DND-41 (cell line): ENCODE data around the gene DTWD1.

Experiments
- ATAC-seq: fragments of 200-7000 bp; cut with Tn5 transposase; 3 replicates; pipeline ENCODE4 v1.9.1; 2021; ENCODE audit warnings: low read depth; ENCODE audit not compliant: insufficient read depth
- DNase-seq: peaks from one replicate; pipeline ENCODE4 v3.0.0-alpha.2; 2020
- H2AFZ ChIP-seq: 2 replicates; pipeline ENCODE4 v1.6.0; 2012; ENCODE audit warnings: low read depth, low read length
- H3K27ac ChIP-seq: 2 replicates; pipeline ENCODE4 v1.5.1; 2012; ENCODE audit warnings: low read length, inconsistent platforms
- H3K27me3 ChIP-seq: fragments of 200-600 bp; sonication (generic); 2 replicates; pipeline ENCODE4 v1.6.0; 2012; ENCODE audit warnings: low read length, mild to moderate bottlenecking, inconsistent platforms; ENCODE audit not compliant: insufficient read depth, poor library complexity
- H3K36me3 ChIP-seq: 2 replicates; pipeline ENCODE4 v1.5.1; 2012; ENCODE audit warnings: low read length, inconsistent platforms; ENCODE audit not compliant: insufficient read depth
- H3K4me1 ChIP-seq: 2 replicates; pipeline ENCODE4 v1.5.1; 2012; ENCODE audit warnings: mild to moderate bottlenecking, low read length; ENCODE audit not compliant: insufficient read depth
- H3K4me2 ChIP-seq: 2 replicates; pipeline ENCODE4 v1.6.0; 2012; ENCODE audit warnings: mild to moderate bottlenecking, moderate library complexity, low read length, inconsistent platforms; ENCODE audit not compliant: insufficient read depth
- H3K4me3 ChIP-seq, 2 experiments: fragments of 200-600 bp in 1 of 2; shearing (Covaris generic) in 1 of 2; 2 replicates each; pipeline ENCODE4 v1.5.1; 2012 to 2016; ENCODE audit warnings: inconsistent platforms in 2 of 2, low read length in 2 of 2, mild to moderate bottlenecking in 2 of 2, low read depth in 1 of 2, moderate library complexity in 1 of 2
- H3K79me2 ChIP-seq: 2 replicates; pipeline ENCODE4 v1.6.0; 2012; ENCODE audit warnings: low read length, inconsistent platforms; ENCODE audit not compliant: insufficient read depth
- H3K9ac ChIP-seq: 2 replicates; pipeline ENCODE4 v1.6.0; 2012; ENCODE audit warnings: low read depth, mild to moderate bottlenecking, inconsistent platforms, low read length, moderate library complexity
- H3K9me3 ChIP-seq: 2 replicates; pipeline ENCODE4 v1.5.1; 2012; ENCODE audit warnings: low read length, moderate library complexity, mild to moderate bottlenecking, inconsistent platforms; ENCODE audit not compliant: insufficient read depth, severe bottlenecking
- H4K20me1 ChIP-seq: 2 replicates; pipeline ENCODE4 v1.6.0; 2012; ENCODE audit warnings: low read length; ENCODE audit not compliant: insufficient read depth
- CTCF ChIP-seq: IDR thresholded peaks from 2 replicates; pipeline ENCODE4 v1.5.1; 2012; ENCODE audit warnings: borderline replicate concordance, low read length, moderate library complexity, mild to moderate bottlenecking; ENCODE audit not compliant: poor library complexity, severe bottlenecking; ENCODE audit errors: extremely low read depth
- EZH2 ChIP-seq: IDR thresholded peaks from 3 replicates; pipeline ENCODE4 v1.6.1; 2012; ENCODE audit warnings: borderline replicate concordance, low read depth, mild to moderate bottlenecking, moderate library complexity, low read length, inconsistent platforms; ENCODE audit not compliant: severe bottlenecking

The DTWD1 gene

GRCh38 chr15:49645941-49646340, 25.1 kb downstream of the DTWD1 start:
- Histone ChIP-seq H3K27me3 (no peaks in the 10 kb centered on the region), H3K27ac (no peak overlapping the region), H3K36me3 (peaks cover 8% of the 10 kb centered on the region; the same call in 1 of the 2 replicates), H3K4me1 (no peaks in the 10 kb centered on the region), H3K4me2 (no peak overlapping the region), H4K20me1 (no peaks in the 10 kb centered on the region), H2AFZ (no peak overlapping the region), H3K9ac (no peak overlapping the region), H3K9me3 (no peaks in the 10 kb centered on the region), H3K4me3 (no peak overlapping the region), H3K79me2 (no peaks in the 10 kb centered on the region)
- TF ChIP-seq EZH2 (no peak), CTCF (no peak)
- ATAC-seq (no peak), DNase-seq (no peak)

GRCh38 chr15:49646891-49647290, 26.0 kb downstream of the DTWD1 start:
- H3K27ac ChIP-seq = no peak overlapping the region
- H3K4me2 ChIP-seq = no peak overlapping the region
- no peaks in the 10 kb centered on the region for H3K4me1 ChIP-seq
- no peaks in the 10 kb centered on the region for H3K27me3 ChIP-seq
- no peaks in the 10 kb centered on the region for H4K20me1 ChIP-seq
- peaks cover 8% of the 10 kb centered on the region; the same call in 1 of the 2 replicates for H3K36me3 ChIP-seq
- TF ChIP-seq CTCF (no peak), EZH2 (no peak)
- no peak overlapping the region for H3K9ac ChIP-seq
- ATAC-seq = no peak
- H3K4me3 ChIP-seq = no peak overlapping the region
- H2AFZ ChIP-seq = no peak overlapping the region
- no peaks in the 10 kb centered on the region for H3K9me3 ChIP-seq
- no peaks in the 10 kb centered on the region for H3K79me2 ChIP-seq
- no peak for DNase-seq

- DNase-seq = no peak
- Histone ChIP-seq H3K4me3 (no peak overlapping the region), H3K36me3 (0 out of 2 replicates have a peak, but pooled peaks cover under 1% of the 10 kb centered on the region), H3K4me2 (no peak overlapping the region), H3K27ac (no peak overlapping the region), H3K9ac (no peak overlapping the region), H3K9me3 (peaks cover 5% of the 10 kb centered on the region), H3K27me3 (no peaks in the 10 kb centered on the region), H2AFZ (no peak overlapping the region), H4K20me1 (no peaks in the 10 kb centered on the region), H3K79me2 (no peaks in the 10 kb centered on the region), H3K4me1 (no peaks in the 10 kb centered on the region)
- TF ChIP-seq EZH2 (no peak), CTCF (no peak)
- ATAC-seq = no peak
Observed at GRCh38 chr15:49649987-49650386, 29.1 kb downstream of the DTWD1 start.

- DNase-seq (no peak), ATAC-seq (no peak)
- Histone ChIP-seq H3K27me3 (no peaks in the 10 kb centered on the region), H3K9ac (no peak overlapping the region), H3K4me2 (no peak overlapping the region), H3K4me3 (no peak overlapping the region), H3K27ac (no peak overlapping the region), H3K4me1 (no peaks in the 10 kb centered on the region), H2AFZ (no peak overlapping the region), H3K36me3 (no peaks in the 10 kb centered on the region), H3K9me3 (peaks cover 5% of the 10 kb centered on the region), H3K79me2 (no peaks in the 10 kb centered on the region), H4K20me1 (no peaks in the 10 kb centered on the region)
- TF ChIP-seq CTCF = no peak
- TF ChIP-seq EZH2 = no peak
Observed at GRCh38 chr15:49650676-49651075, 29.8 kb downstream of the DTWD1 start.
